OCI-LY3 (cell line): ENCODE data around the gene CRYBG3.

ENCODE experiments used
- H2AFZ ChIP-seq: fragments of 200-600, 300-600 bp; shearing (Covaris generic); 2 replicates; pipeline ENCODE4 v1.6.0; 2014; ENCODE audit warnings: antibody characterized with exemption, low read depth, low read length
- H3K27ac ChIP-seq: fragments of 200-600, 300-600 bp; sonication (generic); 2 replicates; pipeline ENCODE4 v1.5.1; 2014; ENCODE audit warnings: mild to moderate bottlenecking, low read length, moderate library complexity, mixed read lengths
- H3K27me3 ChIP-seq: fragments of 200-600, 300-600 bp; sonication (generic); 2 replicates; pipeline ENCODE4 v1.6.1; 2014; ENCODE audit warnings: low read depth, low read length, mixed read lengths
- H3K36me3 ChIP-seq: fragments of 200-600, 300-600 bp; sonication (generic); replicated peaks from 2 replicates; pipeline ENCODE3; 2014; ENCODE audit warnings: low read depth, low read length, mixed read lengths
- H3K4me1 ChIP-seq: fragments of 300-600, 200-600 bp; sonication (generic); 2 replicates; pipeline ENCODE4 v1.6.1; 2014; ENCODE audit warnings: low read length, mixed read lengths
- H3K4me2 ChIP-seq: fragments of 200-600, 300-600 bp; sonication (generic); 2 replicates; pipeline ENCODE4 v1.6.1; 2014; ENCODE audit warnings: low read length, mixed read lengths
- H3K4me3 ChIP-seq: fragments of 300-600, 200-600 bp; sonication (generic); 2 replicates; pipeline ENCODE4 v1.5.1; 2014; ENCODE audit warnings: antibody characterized with exemption, mild to moderate bottlenecking, low read length, moderate library complexity
- H3K79me2 ChIP-seq: fragments of 300-600, 200-600 bp; shearing (Covaris generic); 2 replicates; pipeline ENCODE4 v1.6.1; 2014; ENCODE audit warnings: mild to moderate bottlenecking, low read length, mixed read lengths
- H3K9ac ChIP-seq: fragments of 300-600, 200-600 bp; shearing (Covaris generic); 2 replicates; pipeline ENCODE4 v1.6.0; 2014; ENCODE audit warnings: mild to moderate bottlenecking, low read length, moderate library complexity
- H3K9me3 ChIP-seq: fragments of 200-600, 300-600 bp; shearing (Covaris generic); 2 replicates; pipeline ENCODE4 v1.6.1; 2014; ENCODE audit warnings: low read length, mixed read lengths; ENCODE audit not compliant: insufficient read depth
- H4K20me1 ChIP-seq: fragments of 200-600, 300-600 bp; sonication (generic); 2 replicates; pipeline ENCODE4 v1.6.1; 2016; ENCODE audit warnings: low read length, mixed read lengths; ENCODE audit not compliant: insufficient read depth
- EZH2phosphoT487 ChIP-seq: fragments of 200-600 bp; shearing (Covaris generic); IDR thresholded peaks from 2 replicates; pipeline ENCODE4 v1.6.1; 2018; ENCODE audit warnings: antibody characterized with exemption, mixed run types, low read depth
- TF ChIP-seq, protein P1 (sequence below): fragments of 200-600, 300-600 bp; sonication (generic); IDR thresholded peaks from 2 replicates; pipeline ENCODE4 v1.5.1; 2014; ENCODE audit warnings: antibody characterized with exemption, low read length, low read depth

Gene CRYBG3

GRCh38 chr3:97848779-97849178, 27.0 kb downstream of the CRYBG3 start:
- no peaks in the 10 kb centered on the region for H3K79me2 ChIP-seq

GRCh38 chr3:97857401-97857800, 35.6 kb downstream of the CRYBG3 start:
- Histone ChIP-seq H3K36me3 (no peaks in the 10 kb centered on the region), H3K27me3 (no peaks in the 10 kb centered on the region), H3K79me2 (no peaks in the 10 kb centered on the region), H3K27ac (no peak overlapping the region), H4K20me1 (no peaks in the 10 kb centered on the region), H3K4me2 (no peak overlapping the region), H3K9ac (no peak overlapping the region), H3K4me3 (no peak overlapping the region), H3K9me3 (no peaks in the 10 kb centered on the region), H2AFZ (no peak overlapping the region), H3K4me1 (no peaks in the 10 kb centered on the region)
- TF ChIP-seq, protein P1, sequence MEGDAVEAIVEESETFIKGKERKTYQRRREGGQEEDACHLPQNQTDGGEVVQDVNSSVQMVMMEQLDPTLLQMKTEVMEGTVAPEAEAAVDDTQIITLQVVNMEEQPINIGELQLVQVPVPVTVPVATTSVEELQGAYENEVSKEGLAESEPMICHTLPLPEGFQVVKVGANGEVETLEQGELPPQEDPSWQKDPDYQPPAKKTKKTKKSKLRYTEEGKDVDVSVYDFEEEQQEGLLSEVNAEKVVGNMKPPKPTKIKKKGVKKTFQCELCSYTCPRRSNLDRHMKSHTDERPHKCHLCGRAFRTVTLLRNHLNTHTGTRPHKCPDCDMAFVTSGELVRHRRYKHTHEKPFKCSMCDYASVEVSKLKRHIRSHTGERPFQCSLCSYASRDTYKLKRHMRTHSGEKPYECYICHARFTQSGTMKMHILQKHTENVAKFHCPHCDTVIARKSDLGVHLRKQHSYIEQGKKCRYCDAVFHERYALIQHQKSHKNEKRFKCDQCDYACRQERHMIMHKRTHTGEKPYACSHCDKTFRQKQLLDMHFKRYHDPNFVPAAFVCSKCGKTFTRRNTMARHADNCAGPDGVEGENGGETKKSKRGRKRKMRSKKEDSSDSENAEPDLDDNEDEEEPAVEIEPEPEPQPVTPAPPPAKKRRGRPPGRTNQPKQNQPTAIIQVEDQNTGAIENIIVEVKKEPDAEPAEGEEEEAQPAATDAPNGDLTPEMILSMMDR: no peak
- TF ChIP-seq EZH2phosphoT487: no peak

More at GRCh38 chr3:97848779-97849178, 27.0 kb downstream of the CRYBG3 start:
- H3K27ac ChIP-seq: no peak overlapping the region
- H3K9me3 ChIP-seq: no peaks in the 10 kb centered on the region
- no peak overlapping the region for H3K4me2 ChIP-seq
- no peaks in the 10 kb centered on the region for H3K27me3 ChIP-seq
- no peaks in the 10 kb centered on the region for H4K20me1 ChIP-seq
- H3K4me1 ChIP-seq: no peaks in the 10 kb centered on the region
- H3K4me3 ChIP-seq: no peak overlapping the region
- H3K36me3 ChIP-seq: no peaks in the 10 kb centered on the region
- no peak overlapping the region for H2AFZ ChIP-seq
- no peak overlapping the region for H3K9ac ChIP-seq
- TF ChIP-seq, protein P1: no peak
- no peak for TF ChIP-seq EZH2phosphoT487

DNA sequence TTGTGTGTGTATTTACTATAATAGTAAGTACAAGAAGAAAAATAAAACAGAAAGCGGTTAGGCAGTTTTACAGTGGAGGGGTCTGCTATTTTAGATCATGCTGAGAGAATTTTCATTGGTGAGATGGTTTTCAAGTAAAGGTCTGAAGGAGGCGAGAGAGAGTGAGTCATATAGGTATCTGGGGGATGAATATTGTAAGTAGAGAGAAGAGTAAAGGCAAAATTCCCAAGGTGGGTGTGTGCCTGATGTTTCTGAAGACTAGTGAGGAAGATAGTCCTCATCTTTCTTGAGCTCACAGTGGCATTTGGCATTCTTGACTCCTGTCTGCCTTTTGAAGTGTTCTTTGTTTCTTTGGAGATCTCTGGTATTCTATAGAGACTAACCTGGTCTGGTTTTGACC, 38.6 kb downstream of the CRYBG3 start:
- Histone ChIP-seq H3K27me3 (no peaks in the 10 kb centered on the region), H3K79me2 (no peaks in the 10 kb centered on the region), H4K20me1 (no peaks in the 10 kb centered on the region), H3K9ac (no peak overlapping the region), H2AFZ (no peak overlapping the region), H3K4me2 (no peak overlapping the region), H3K36me3 (no peaks in the 10 kb centered on the region), H3K4me1 (no peaks in the 10 kb centered on the region), H3K4me3 (no peak overlapping the region), H3K27ac (no peak overlapping the region), H3K9me3 (no peaks in the 10 kb centered on the region)
- no peak for TF ChIP-seq EZH2phosphoT487
- TF ChIP-seq, protein P1: no peak

DNA sequence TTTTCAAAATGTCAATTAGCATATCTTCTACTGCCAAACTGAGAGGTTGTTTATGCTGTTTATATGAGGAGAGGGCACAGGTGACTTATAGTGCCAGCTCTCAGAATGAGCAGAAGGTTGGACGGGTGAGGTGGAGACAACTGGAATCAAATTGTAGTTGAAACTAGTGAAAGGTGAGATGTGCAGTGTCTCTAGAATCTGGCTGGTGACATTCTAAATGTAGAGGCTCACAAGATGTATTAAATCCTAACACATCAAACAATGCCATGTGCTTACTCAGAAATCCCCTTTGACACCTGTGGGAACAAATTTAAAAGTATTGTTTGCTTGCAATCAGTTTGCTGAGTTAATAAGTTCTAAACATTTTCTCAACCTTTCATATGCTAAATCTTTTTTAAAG, 40.8 kb downstream of the CRYBG3 start:
- Histone ChIP-seq H2AFZ (no peak overlapping the region), H3K27ac (no peak overlapping the region)

DNA sequence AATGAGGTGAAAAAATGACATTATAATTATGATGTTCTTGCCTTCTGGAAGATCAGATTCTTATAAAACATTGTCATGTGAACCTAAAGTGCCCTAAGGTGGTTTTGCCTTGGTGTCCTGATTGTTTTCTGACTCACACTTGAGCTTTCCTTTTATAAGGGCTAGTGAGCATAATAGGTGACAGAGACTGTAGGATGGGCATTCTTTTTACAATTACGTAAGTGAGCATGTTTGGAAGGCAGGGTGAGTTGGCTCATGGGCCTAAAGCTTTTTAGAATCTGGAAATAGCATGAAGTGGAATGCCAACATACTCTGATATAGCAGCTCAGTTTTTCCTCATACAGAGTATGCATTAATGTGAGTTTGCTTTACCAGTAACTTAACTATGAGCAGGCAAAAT, 41.2 kb downstream of the CRYBG3 start:
- Histone ChIP-seq H3K79me2 (no peaks in the 10 kb centered on the region), H4K20me1 (no peaks in the 10 kb centered on the region), H3K4me2 (no peak overlapping the region)

More for the DNA sequence above, 40.8 kb downstream of the CRYBG3 start:
- Histone ChIP-seq H3K27me3 (no peaks in the 10 kb centered on the region), H4K20me1 (no peaks in the 10 kb centered on the region), H3K4me2 (no peak overlapping the region), H3K9me3 (no peaks in the 10 kb centered on the region), H3K9ac (no peak overlapping the region), H3K36me3 (no peaks in the 10 kb centered on the region), H3K79me2 (no peaks in the 10 kb centered on the region), H3K4me3 (no peak overlapping the region), H3K4me1 (no peaks in the 10 kb centered on the region)
- no peak for TF ChIP-seq EZH2phosphoT487

More for the DNA sequence above, 41.2 kb downstream of the CRYBG3 start:
- Histone ChIP-seq H3K9ac (no peak overlapping the region), H3K4me3 (no peak overlapping the region), H3K9me3 (no peaks in the 10 kb centered on the region), H3K27me3 (no peaks in the 10 kb centered on the region), H2AFZ (no peak overlapping the region), H3K36me3 (no peaks in the 10 kb centered on the region), H3K27ac (no peak overlapping the region), H3K4me1 (no peaks in the 10 kb centered on the region)
- TF ChIP-seq, protein P1: no peak
- TF ChIP-seq EZH2phosphoT487: no peak
